8988T (cell line): ENCODE results near the gene KCTD17.

Experiments
- DNase-seq: peaks from one replicate; pipeline ENCODE4 v3.0.0; 2011

The KCTD17 gene

DNA sequence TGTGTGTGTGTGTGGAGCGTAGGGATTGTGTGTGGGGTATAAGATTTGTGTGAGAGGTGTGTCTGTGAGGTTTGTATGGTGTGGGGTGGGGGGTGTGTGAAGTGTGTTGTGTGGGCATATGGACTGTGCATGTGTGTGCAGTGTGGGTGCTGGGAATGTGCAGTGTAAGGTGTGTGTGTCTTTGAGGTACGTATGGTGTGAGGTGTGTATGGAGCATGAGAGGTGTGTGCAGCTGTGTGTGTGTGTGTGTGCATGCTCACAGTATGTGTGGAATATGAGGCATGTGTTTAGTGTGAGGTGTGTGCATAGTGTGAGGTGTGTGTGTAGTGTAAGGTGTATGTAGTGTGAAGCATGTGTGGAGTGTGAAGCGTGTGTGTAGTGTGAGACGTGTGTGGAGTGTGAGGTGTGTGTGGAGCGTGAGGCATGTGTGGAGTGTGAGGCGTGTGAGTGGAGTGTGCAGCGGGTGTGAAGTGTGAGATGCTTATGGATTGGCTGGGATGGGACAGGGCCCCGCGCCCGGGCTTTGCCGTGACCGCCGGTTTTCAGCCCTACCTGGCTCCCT, 59.7 kb downstream of the KCTD17 start:
- DNase-seq: no peak

DNA sequence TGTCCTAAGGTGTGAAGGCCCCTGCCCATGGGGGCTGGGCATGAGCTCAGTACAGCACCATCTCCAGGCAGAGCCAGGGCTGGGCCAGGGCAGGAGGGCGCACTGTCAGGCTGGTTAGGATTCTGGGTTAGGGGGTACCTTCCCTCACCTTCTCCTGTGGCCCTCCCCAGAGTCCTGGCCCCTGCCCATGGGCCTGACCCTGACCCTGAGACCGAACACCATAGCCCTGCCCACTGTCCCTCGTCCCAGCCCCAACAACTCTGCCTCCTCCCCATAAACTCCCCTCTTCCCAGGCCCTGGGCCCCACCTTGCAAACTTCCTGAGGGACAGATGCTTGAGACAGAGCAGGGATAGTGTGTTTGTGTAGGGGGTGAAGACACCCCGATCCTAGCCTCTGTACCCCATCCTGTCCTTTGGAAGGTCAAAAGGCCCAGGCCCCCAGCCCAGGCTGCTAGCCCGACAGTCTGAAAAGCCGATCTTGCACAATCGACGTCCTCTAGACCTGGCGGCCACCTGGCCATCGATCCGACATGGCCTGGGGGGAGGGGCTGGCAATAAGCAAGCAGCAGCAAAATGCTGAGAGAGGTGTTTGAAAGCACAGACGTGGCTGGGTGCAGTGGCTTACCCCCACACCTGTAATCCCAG, 60.7 kb downstream of the KCTD17 start:
- no peak for DNase-seq
